Vagina (tissue), 2 donors: ENCODE results near the gene SPON1. TPM values are rescaled to one million over a fixed set of nuclear protein-coding genes. Genes with fewer than 3 reads are reported as not detected.

Source experiments
- DNase-seq, 2 donors: peaks; one replicate each; pipeline ENCODE4 v3.0.0-alpha.2; 2017; ENCODE audit errors: extremely low spot score in 2 of 2
- H3K27ac ChIP-seq: fragments of 200-600 bp; sonication (generic); one replicate; pipeline ENCODE4 v1.5.1; 2019
- H3K27me3 ChIP-seq: fragments of 200-600 bp; sonication (generic); one replicate; pipeline ENCODE4 v1.5.1; 2019
- H3K36me3 ChIP-seq, 2 donors: fragments of 200-600 bp; sonication (generic); one replicate each; pipeline ENCODE4 v1.5.1; 2017 to 2019
- H3K4me1 ChIP-seq: fragments of 200-600 bp; sonication (generic); one replicate; pipeline ENCODE4 v1.5.1; 2019
- H3K4me3 ChIP-seq, 2 donors: fragments of 200-600 bp; sonication (generic); 1 replicate in 1 of 2; 2 replicates in 1 of 2; pipeline ENCODE4 v1.5.1; 2016 to 2019
- H3K9me3 ChIP-seq: fragments of 200-600 bp; sonication (generic); one replicate; pipeline ENCODE4 v1.5.1; 2019
- POLR2A ChIP-seq, 2 donors: fragments of 450-650 bp; IDR thresholded peaks; one replicate each; pipeline ENCODE4 v1.6.1; 2017; ENCODE audit warnings: antibody characterized with exemption in 2 of 2, mild to moderate bottlenecking in 2 of 2, moderate library complexity in 2 of 2
- POLR2AphosphoS5 ChIP-seq, 2 donors: sonication (generic); formaldehyde crosslinking; IDR thresholded peaks; one replicate each; pipeline ENCODE4 v1.9.0; 2017; ENCODE audit warnings: antibody characterized with exemption in 2 of 2, mild to moderate bottlenecking in 2 of 2, low read depth in 1 of 2; ENCODE audit not compliant: insufficient read depth in 1 of 2
- intact Hi-C: fragments of 100-400 bp; cut with DNase I; formaldehyde crosslinking; loops from one replicate; pipeline ENCODE4 v1.15.1; 2023
- total RNA-seq: library from RNA; depleted of rRNA; stranded (reverse); fragments of >200 nt; gene quantifications from one replicate; pipeline ENCODE4 v1.2.3, GENCODE V29; 2016
- TF ChIP-seq, protein P1 (sequence below), 3 experiments: fragments of 450-650 bp in 2 of 3; fragments of 200-600 bp in 1 of 3; sonication (generic) in 1 of 3; IDR thresholded peaks; one replicate each; pipeline ENCODE4 v1.5.1; 2017 to 2019; ENCODE audit warnings: antibody characterized with exemption in 3 of 3, mild to moderate bottlenecking in 2 of 3, moderate library complexity in 2 of 3

SPON1 gene
- total RNA-seq, 1 donor from 2014 or later: 31.7 TPM

DNA sequence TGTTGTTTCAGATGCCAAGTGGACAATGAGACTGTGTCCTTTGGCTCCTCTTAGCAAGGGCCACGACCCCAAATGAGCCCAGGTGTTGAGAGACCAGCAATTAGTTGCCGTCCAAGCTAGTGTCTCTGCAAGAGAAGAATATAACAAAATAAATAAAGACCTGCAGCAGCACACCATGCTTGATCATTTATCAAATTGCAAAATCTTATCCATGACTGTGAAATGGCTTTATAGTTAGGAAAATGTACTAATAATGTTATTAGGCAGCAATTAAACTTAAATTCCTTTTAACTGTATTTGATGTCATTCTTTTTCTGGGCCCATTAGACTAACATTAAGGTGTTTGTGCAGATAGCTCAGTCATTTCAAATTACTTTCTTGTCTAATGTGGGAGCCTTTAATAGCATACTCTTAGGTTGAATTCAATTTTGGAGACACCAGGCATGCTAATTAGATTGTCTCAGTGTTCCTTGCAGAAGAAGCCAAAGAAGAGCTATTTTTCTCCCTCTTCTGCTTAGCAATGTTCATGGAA is 220.4 kb downstream of the SPON1 start:
- H3K4me3 ChIP-seq: no peak overlapping the region
- H3K27me3 ChIP-seq: no peaks in the 10 kb centered on the region
- no peaks in the 10 kb centered on the region for H3K9me3 ChIP-seq
- DNase-seq: no peak
- peaks cover 26% of the 10 kb centered on the region for H3K4me1 ChIP-seq
- TF ChIP-seq, protein P1, sequence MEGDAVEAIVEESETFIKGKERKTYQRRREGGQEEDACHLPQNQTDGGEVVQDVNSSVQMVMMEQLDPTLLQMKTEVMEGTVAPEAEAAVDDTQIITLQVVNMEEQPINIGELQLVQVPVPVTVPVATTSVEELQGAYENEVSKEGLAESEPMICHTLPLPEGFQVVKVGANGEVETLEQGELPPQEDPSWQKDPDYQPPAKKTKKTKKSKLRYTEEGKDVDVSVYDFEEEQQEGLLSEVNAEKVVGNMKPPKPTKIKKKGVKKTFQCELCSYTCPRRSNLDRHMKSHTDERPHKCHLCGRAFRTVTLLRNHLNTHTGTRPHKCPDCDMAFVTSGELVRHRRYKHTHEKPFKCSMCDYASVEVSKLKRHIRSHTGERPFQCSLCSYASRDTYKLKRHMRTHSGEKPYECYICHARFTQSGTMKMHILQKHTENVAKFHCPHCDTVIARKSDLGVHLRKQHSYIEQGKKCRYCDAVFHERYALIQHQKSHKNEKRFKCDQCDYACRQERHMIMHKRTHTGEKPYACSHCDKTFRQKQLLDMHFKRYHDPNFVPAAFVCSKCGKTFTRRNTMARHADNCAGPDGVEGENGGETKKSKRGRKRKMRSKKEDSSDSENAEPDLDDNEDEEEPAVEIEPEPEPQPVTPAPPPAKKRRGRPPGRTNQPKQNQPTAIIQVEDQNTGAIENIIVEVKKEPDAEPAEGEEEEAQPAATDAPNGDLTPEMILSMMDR (IDR thresholded peaks at IDR 0.05): no peak
- TF ChIP-seq POLR2AphosphoS5 (IDR thresholded peaks at IDR 0.05; ENCODE audit: insufficient read depth in 1 of 2, low read depth in 1 of 2) (no peak), POLR2A (IDR thresholded peaks at IDR 0.05) (no peak)
- no peak overlapping the region for H3K27ac ChIP-seq
- H3K36me3 ChIP-seq: no peaks in the 10 kb centered on the region
- intact Hi-C loops: no loop called here

DNA sequence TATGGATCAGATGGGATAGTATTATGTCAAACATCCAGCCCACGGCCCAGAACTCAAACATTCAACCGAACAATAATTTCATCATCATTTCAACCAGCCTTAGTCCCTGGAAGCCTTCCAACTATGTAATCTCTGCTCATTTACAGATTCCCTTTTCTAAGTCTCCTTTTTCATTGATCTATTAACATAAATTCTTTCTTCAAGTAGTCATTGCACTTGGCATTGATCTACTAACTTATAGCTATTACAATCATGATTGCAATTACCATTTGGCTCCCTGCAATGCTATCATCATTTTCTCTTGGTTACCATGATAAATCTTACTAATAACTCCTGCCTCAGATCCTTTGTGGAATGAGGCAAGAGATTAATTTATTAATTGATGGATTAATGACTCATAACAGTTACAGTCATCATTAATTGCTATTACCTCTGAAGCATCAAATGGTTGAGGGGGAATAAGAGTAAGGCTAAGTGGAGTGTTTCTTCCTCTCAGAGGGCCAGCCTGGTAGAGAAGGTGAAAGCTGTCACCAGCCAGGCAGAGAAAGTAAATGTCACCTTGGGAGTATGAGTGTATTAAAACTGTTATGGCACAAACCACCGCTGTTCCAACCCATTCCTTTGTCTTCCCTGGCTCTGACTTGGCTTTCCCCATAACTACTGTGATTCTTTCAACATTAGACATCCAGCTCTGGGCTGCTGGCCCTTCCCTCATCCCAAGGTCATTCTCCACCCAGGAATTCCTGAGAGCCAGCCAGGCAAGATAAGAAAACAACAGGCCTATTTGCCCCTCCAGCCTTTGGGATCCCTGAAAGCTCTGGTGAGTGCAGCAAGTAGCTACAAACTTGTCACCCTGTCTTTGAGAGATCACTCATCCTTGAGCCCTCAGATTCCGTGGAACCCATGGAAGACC is 221.8 kb downstream of the SPON1 start:
- Histone ChIP-seq H3K4me1 (peaks cover 36% of the 10 kb centered on the region), H3K36me3 (no peaks in the 10 kb centered on the region), H3K9me3 (no peaks in the 10 kb centered on the region), H3K27ac (no peak overlapping the region), H3K4me3 (no peak overlapping the region), H3K27me3 (no peaks in the 10 kb centered on the region)
- intact Hi-C loops: no loop called here
- DNase-seq: peak in 1 of 2 donors; percentile 75
- TF ChIP-seq POLR2A (IDR thresholded peaks at IDR 0.05) (no peak), POLR2AphosphoS5 (IDR thresholded peaks at IDR 0.05; ENCODE audit: insufficient read depth in 1 of 2, low read depth in 1 of 2) (no peak)
- TF ChIP-seq, protein P1 (IDR thresholded peaks at IDR 0.05): no peak

DNA sequence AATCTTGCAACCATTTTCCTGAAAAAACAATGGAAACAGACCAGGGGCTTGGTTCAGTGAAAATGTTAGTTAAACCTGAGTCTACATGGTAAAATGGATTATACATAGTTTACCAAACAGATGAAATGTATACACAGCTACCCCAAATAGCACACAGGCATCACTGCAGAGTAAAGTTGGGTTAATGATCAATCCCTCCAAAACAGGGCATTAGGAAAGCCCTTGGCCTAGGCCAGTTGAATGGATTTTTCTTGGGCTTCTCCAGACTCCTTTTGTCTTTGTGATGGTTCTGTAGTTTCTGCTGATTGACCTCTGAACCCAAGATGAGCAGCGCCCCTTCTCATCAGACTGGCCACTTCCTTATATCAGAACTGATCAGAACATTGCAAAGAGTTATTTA is 222.9 kb downstream of the SPON1 start:
- Histone ChIP-seq H3K9me3 (no peaks in the 10 kb centered on the region), H3K27ac (no peak overlapping the region)

DNA sequence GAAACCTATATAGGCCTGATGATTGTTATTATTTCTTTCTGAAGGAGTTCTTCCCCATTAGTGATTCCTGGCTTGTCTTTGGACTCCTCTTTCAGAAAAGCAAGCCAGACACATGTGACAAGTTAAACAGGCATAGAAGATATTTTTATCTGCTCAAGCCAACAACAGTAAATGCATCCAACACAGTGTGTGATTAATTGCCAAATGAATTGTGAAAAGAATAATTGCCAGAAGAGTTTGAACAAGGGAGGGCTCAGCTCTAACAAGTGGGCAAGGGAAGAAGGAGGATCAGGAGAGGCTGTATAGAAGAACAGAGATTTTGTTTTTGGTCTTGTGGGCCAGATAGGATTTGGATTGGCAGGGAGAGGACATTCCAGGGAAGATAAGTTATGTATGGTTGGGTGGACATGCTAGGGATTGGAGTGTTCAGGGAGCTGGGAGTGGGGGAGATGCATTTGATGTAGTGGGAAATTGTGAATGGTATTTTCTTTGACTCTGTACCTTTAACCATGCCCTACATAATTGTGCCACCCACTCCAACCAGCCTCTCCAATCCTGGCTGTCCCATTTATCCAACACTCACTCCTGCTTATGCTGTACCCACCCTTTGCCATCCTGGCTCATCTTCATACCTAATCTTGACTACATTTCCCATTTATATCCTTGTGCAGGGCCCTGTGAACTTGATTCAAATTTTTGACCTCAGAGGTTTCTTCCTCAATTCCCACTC is 223.7 kb downstream of the SPON1 start:
- intact Hi-C loops: no loop called here

More for the DNA sequence above, 222.9 kb downstream of the SPON1 start:
- no peak overlapping the region for H3K4me3 ChIP-seq
- H3K27me3 ChIP-seq: no peaks in the 10 kb centered on the region
- TF ChIP-seq, protein P1 (IDR thresholded peaks at IDR 0.05): no peak
- TF ChIP-seq POLR2A (IDR thresholded peaks at IDR 0.05) (no peak), POLR2AphosphoS5 (IDR thresholded peaks at IDR 0.05; ENCODE audit: insufficient read depth in 1 of 2, low read depth in 1 of 2) (no peak)
- peaks cover 40% of the 10 kb centered on the region for H3K4me1 ChIP-seq
- no peak for DNase-seq
- intact Hi-C loops: no loop called here
- H3K36me3 ChIP-seq: no peaks in the 10 kb centered on the region

More for the DNA sequence above, 223.7 kb downstream of the SPON1 start:
- H3K4me1 ChIP-seq: peaks cover 40% of the 10 kb centered on the region
- H3K9me3 ChIP-seq: no peaks in the 10 kb centered on the region
- no peak overlapping the region for H3K4me3 ChIP-seq
- no peak overlapping the region for H3K27ac ChIP-seq
- no peaks in the 10 kb centered on the region for H3K36me3 ChIP-seq
- TF ChIP-seq POLR2A (IDR thresholded peaks at IDR 0.05) (no peak), POLR2AphosphoS5 (IDR thresholded peaks at IDR 0.05; ENCODE audit: insufficient read depth in 1 of 2, low read depth in 1 of 2) (no peak)
- TF ChIP-seq, protein P1 (IDR thresholded peaks at IDR 0.05): no peak
- DNase-seq: peak in 1 of 2 donors; percentile 52
- no peaks in the 10 kb centered on the region for H3K27me3 ChIP-seq
